Kidney (tissue), 14 donors: ENCODE measurements around the gene CCDC83. TPM values are rescaled to one million over a fixed set of nuclear protein-coding genes. Genes with fewer than 3 reads are reported as not detected.
A peak's percentile ranks its signal among the peaks of the same experiment; 100 is the strongest.

Experiments
- DNase-seq, 5 donors: peaks; one replicate each; pipeline ENCODE4 v3.0.0-alpha.2; 2013 to 2020
- FAIRE-seq: peaks from 2 replicates; lab custom pipeline; 2012; peaks lifted over from hg19 to GRCh38; lab: Jason Lieb, UNC
- H3K27ac ChIP-seq, 2 donors: one replicate each; pipeline ENCODE4 v1.7.0; 2013; ENCODE audit warnings: low read depth in 2 of 2, low read length in 2 of 2, inconsistent platforms in 1 of 2
- H3K27me3 ChIP-seq: one replicate; pipeline ENCODE4 v1.7.1; 2013; ENCODE audit warnings: low read length, inconsistent platforms; ENCODE audit not compliant: control insufficient read depth, insufficient read depth
- H3K36me3 ChIP-seq, 3 donors: one replicate each; pipeline versions ENCODE4 v1.7.0 to v1.7.1; 2013; ENCODE audit warnings: low read length in 3 of 3, control low read depth in 1 of 3, inconsistent platforms in 1 of 3; ENCODE audit not compliant: insufficient read depth in 3 of 3, control insufficient read depth in 2 of 3
- H3K4me1 ChIP-seq, 3 donors: one replicate each; pipeline versions ENCODE4 v1.7.0 to v1.7.1; 2013; ENCODE audit warnings: low read length in 3 of 3, inconsistent platforms in 1 of 3, low read depth in 1 of 3; ENCODE audit not compliant: control insufficient read depth in 2 of 3, insufficient read depth in 2 of 3
- H3K4me3 ChIP-seq, 3 donors: one replicate each; pipeline versions ENCODE4 v1.7.0 to v1.8.1; 2013; ENCODE audit warnings: low read length in 3 of 3, control low read depth in 1 of 3, inconsistent platforms in 1 of 3
- H3K9ac ChIP-seq, 3 donors: one replicate each; pipeline versions ENCODE4 v1.7.0 to v1.7.1; 2013; ENCODE audit warnings: low read length in 3 of 3, control low read depth in 1 of 3, inconsistent platforms in 1 of 3
- H3K9me3 ChIP-seq, 3 donors: one replicate each; pipeline versions ENCODE4 v1.7.0 to v1.7.1; 2013; ENCODE audit warnings: low read length in 3 of 3, control low read depth in 1 of 3, inconsistent platforms in 1 of 3; ENCODE audit not compliant: control insufficient read depth in 2 of 3, insufficient read depth in 1 of 3
- CTCF ChIP-seq: IDR thresholded peaks from 3 replicates; pipeline ENCODE4 v1.5.1; 2012; ENCODE audit warnings: mild to moderate bottlenecking, moderate library complexity, borderline replicate concordance; ENCODE audit not compliant: insufficient read depth; ENCODE audit errors: extremely low read depth
- intact Hi-C: fragments of 100-400 bp; cut with DNase I; formaldehyde crosslinking; loops from one replicate; pipeline ENCODE4 v1.11.1; 2022
- polyA plus RNA-seq: library from polyadenylated mRNA; stranded (reverse); fragments of 350-450 nt; fragmentation: Illumina TruSeq; extraction: RNeasy Lipid Tissue Mini Kit (QIAGEN cat#74804); gene quantifications from one replicate; pipeline ENCODE4 v1.2.3, GENCODE V29; 2014; ENCODE audit warnings: low read depth, low replicate concordance; ENCODE audit not compliant: insufficient read depth
- total RNA-seq: library from RNA; stranded (reverse); fragmentation: NEBNext Ultra II Directional; extraction: Animal tissue kit (Norgen Biotek cat#: 25700); gene quantifications from one replicate; pipeline ENCODE4 v1.2.1, GENCODE V29; 2021
- donor health status: control.
- donor health status: control.
- donor health status: control.
- donor health status: control.
- donor health status: control.
- donor health status: DM: yes; HTN: yes; CAD: no.
- donor health status: Normal renal cell carcinoma (clear cell type).

The CCDC83 gene
- total and polyA plus RNA-seq, 2 donors from 2014 or later: not detected

GRCh38 chr11:85810871-85811611, 44.1 kb upstream of the CCDC83 start, which contains the start of gene SYTL2:
TSS of gene SYTL2 (minus strand) at chr11:85811141. CDS start at chr11:85757725, 53,416 bp downstream.
- TF ChIP-seq CTCF: no peak
- peak within 1 kb of the TSS; percentile 57 to 78 (median 71) for H3K9ac ChIP-seq
- no peak for FAIRE-seq
- H3K4me1 ChIP-seq: peaks cover 0 to 10% (median 0%) of the 10 kb centered on the region in 3 donors
- intact Hi-C loops: no loop called here
- no peaks in the 10 kb centered on the region for H3K9me3 ChIP-seq
- H3K27me3 ChIP-seq: no peaks in the 10 kb centered on the region
- H3K36me3 ChIP-seq: no peaks in the 10 kb centered on the region
- peak within 1 kb of the TSS; percentile 3 to 10 for H3K27ac ChIP-seq
- H3K4me3 ChIP-seq: peak within 1 kb of the TSS; percentile 78 to 90 (median 89)
- DNase-seq: peak; percentile 73 to 94 (median 80)

GRCh38 chr11:85811624-85812023, 43.6 kb upstream of the CCDC83 start:
- peak overlapping the region in 1 of 2 donors; percentile 10 for H3K27ac ChIP-seq
- peak in 1 of 5 donors; percentile 46 for DNase-seq

GRCh38 chr11:85813721-85814120, 41.5 kb upstream of the CCDC83 start:
- H3K36me3 ChIP-seq: no peaks in the 10 kb centered on the region
- no peaks in the 10 kb centered on the region for H3K27me3 ChIP-seq
- no peak for TF ChIP-seq CTCF
- H3K9ac ChIP-seq: no peak overlapping the region
- peaks cover 0 to 8% (median 0%) of the 10 kb centered on the region in 3 donors for H3K4me1 ChIP-seq
- H3K4me3 ChIP-seq: no peak overlapping the region
- intact Hi-C loops: no loop called here
- FAIRE-seq (no peak), DNase-seq (no peak)
- no peaks in the 10 kb centered on the region for H3K9me3 ChIP-seq
- H3K27ac ChIP-seq: no peak overlapping the region

More at GRCh38 chr11:85811624-85812023, 43.6 kb upstream of the CCDC83 start:
- no peaks in the 10 kb centered on the region for H3K9me3 ChIP-seq
- FAIRE-seq: no peak
- H3K27me3 ChIP-seq: no peaks in the 10 kb centered on the region
- H3K36me3 ChIP-seq: no peaks in the 10 kb centered on the region
- H3K4me3 ChIP-seq: peak overlapping the region; percentile 5 to 89 (median 55)
- intact Hi-C loops: no loop called here
- TF ChIP-seq CTCF: no peak
- H3K4me1 ChIP-seq: peaks cover 0 to 10% (median 0%) of the 10 kb centered on the region in 3 donors
- H3K9ac ChIP-seq: peak overlapping the region; percentile 1 to 56 (median 55)
